ENCODE data around the gene ELOA. TPM values are rescaled to one million over a fixed set of nuclear protein-coding genes. Genes with fewer than 3 reads are reported as not detected.

ELOA gene
- total RNA-seq, 1 experiment from 2014 or later, result 69.8 TPM

- ChIA-PET POLR2A (ENCODE audit: low non-redundant PET) (interaction anchor here (0.6 kb wide), 1 partner anchor 75 kb away, joined by 22 read pairs; no protein-coding TSS in a partner anchor), CTCF (interaction anchor here (0.5 to 1.1 kb wide), 8 partner anchors 20 to 649 kb away, joined by 3 to 29 read pairs (median 3); partner anchors contain the start of gene FUCA1)
- Histone ChIP-seq H3K27ac (ENCODE audit: low read depth, low read length, poor library complexity, severe bottlenecking) (no peak overlapping the region), H3K36me3 (ENCODE audit: insufficient read depth, low read length, poor library complexity, severe bottlenecking) (peaks cover 4% of the 10 kb centered on the region), H3K9me3 (ENCODE audit: low read depth, low read length, poor library complexity, severe bottlenecking) (no peaks in the 10 kb centered on the region), H3K4me1 (ENCODE audit: insufficient read depth, low read length, poor library complexity, severe bottlenecking) (no peaks in the 10 kb centered on the region), H3K4me3 (ENCODE audit: low read depth, low read length, poor library complexity, severe bottlenecking) (no peak overlapping the region), H3K27me3 (replicated peaks; ENCODE audit: insufficient read depth, low read depth, low read length, poor library complexity) (no peaks in the 10 kb centered on the region)
- BruUV-seq (replicated peaks), result no TSS peak
- intact Hi-C loops (cut with micrococcal nuclease; ENCODE audit: unreplicated experiment), result loop anchor here (2.0 kb wide), 1 partner anchor 145 kb away; no protein-coding TSS in a partner anchor
- peak; percentile 88 for DNase-seq (ENCODE audit: low spot score)
- TF ChIP-seq CTCF (conservative IDR thresholded peaks at IDR 0.05; ENCODE audit: low read depth, low read length), result peak; percentile 96
- TF ChIP-seq EZH2 (IDR thresholded peaks at IDR 0.05; ENCODE audit: borderline replicate concordance, low read depth, low read length, poor library complexity, severe bottlenecking), result no peak
Observed at GRCh38 chr1:23772049-23772853, 29.0 kb downstream of the ELOA start.

- Histone ChIP-seq H3K27ac (ENCODE audit: low read depth, low read length, poor library complexity, severe bottlenecking) (no peak overlapping the region), H3K4me3 (ENCODE audit: low read depth, low read length, poor library complexity, severe bottlenecking) (no peak overlapping the region), H3K4me1 (ENCODE audit: insufficient read depth, low read length, poor library complexity, severe bottlenecking) (no peaks in the 10 kb centered on the region), H3K27me3 (replicated peaks; ENCODE audit: insufficient read depth, low read depth, low read length, poor library complexity) (no peaks in the 10 kb centered on the region), H3K9me3 (ENCODE audit: low read depth, low read length, poor library complexity, severe bottlenecking) (no peaks in the 10 kb centered on the region), H3K36me3 (ENCODE audit: insufficient read depth, low read length, poor library complexity, severe bottlenecking) (peaks cover 4% of the 10 kb centered on the region)
- no peak for DNase-seq (ENCODE audit: low spot score)
- TF ChIP-seq CTCF (conservative IDR thresholded peaks at IDR 0.05; ENCODE audit: low read depth, low read length) (no peak), EZH2 (IDR thresholded peaks at IDR 0.05; ENCODE audit: borderline replicate concordance, low read depth, low read length, poor library complexity, severe bottlenecking) (no peak)
- BruUV-seq (replicated peaks), result no TSS peak
- intact Hi-C loops (cut with micrococcal nuclease; ENCODE audit: unreplicated experiment), result loop anchor here (2.0 kb wide), 1 partner anchor 144 kb away; no protein-coding TSS in a partner anchor
- ChIA-PET POLR2A (ENCODE audit: low non-redundant PET) (no interaction called here), CTCF (no interaction called here)
Observed at GRCh38 chr1:23772854-23773242, 29.6 kb downstream of the ELOA start.

GRCh38 chr1:23774174-23774880 is 31.1 kb downstream of the ELOA start:
- Histone ChIP-seq H3K27ac (ENCODE audit: low read depth, low read length, poor library complexity, severe bottlenecking) (no peak overlapping the region), H3K27me3 (replicated peaks; ENCODE audit: insufficient read depth, low read depth, low read length, poor library complexity) (no peaks in the 10 kb centered on the region), H3K4me3 (ENCODE audit: low read depth, low read length, poor library complexity, severe bottlenecking) (no peak overlapping the region), H3K36me3 (ENCODE audit: insufficient read depth, low read length, poor library complexity, severe bottlenecking) (peaks cover 4% of the 10 kb centered on the region), H3K9me3 (ENCODE audit: low read depth, low read length, poor library complexity, severe bottlenecking) (no peaks in the 10 kb centered on the region), H3K4me1 (ENCODE audit: insufficient read depth, low read length, poor library complexity, severe bottlenecking) (peaks cover 4% of the 10 kb centered on the region)
- BruUV-seq (replicated peaks), result no TSS peak
- intact Hi-C loops (cut with micrococcal nuclease; ENCODE audit: unreplicated experiment), result no loop called here
- TF ChIP-seq EZH2 (IDR thresholded peaks at IDR 0.05; ENCODE audit: borderline replicate concordance, low read depth, low read length, poor library complexity, severe bottlenecking) (no peak), CTCF (conservative IDR thresholded peaks at IDR 0.05; ENCODE audit: low read depth, low read length) (no peak)
- no peak for DNase-seq (ENCODE audit: low spot score)
- CTCF ChIA-PET, result no interaction called here
- POLR2A ChIA-PET (ENCODE audit: low non-redundant PET), result interaction anchor here (0.6 kb wide), 1 partner anchor 9 kb away, joined by 13 read pairs; no protein-coding TSS in a partner anchor

Measured in A673 (cell line).